Right lobe of liver (tissue), 4 donors: ENCODE data around the gene FAM3C.

ENCODE experiments used
- POLR2A ChIP-seq: fragments of 450-650 bp; IDR thresholded peaks from one replicate; pipeline ENCODE4 v1.6.1; 2017; ENCODE audit warnings: antibody characterized with exemption, mild to moderate bottlenecking
- TF ChIP-seq, protein P1 (sequence below), 4 donors: fragments of 200-600 bp in 3 of 4; fragments of 450-650 bp in 1 of 4; IDR thresholded peaks; one replicate each; pipeline versions ENCODE4 v1.5.1 to v1.8.0; 2016 to 2022; ENCODE audit warnings: antibody characterized with exemption in 4 of 4, mild to moderate bottlenecking in 2 of 4
- donor health status: DM: no; HTN: no; CAD: no.
- donor health status: DM: no; HTN: no; CAD: no.
- donor health status: DM: no; HTN: yes; CAD: no.

- TF ChIP-seq, protein P1, sequence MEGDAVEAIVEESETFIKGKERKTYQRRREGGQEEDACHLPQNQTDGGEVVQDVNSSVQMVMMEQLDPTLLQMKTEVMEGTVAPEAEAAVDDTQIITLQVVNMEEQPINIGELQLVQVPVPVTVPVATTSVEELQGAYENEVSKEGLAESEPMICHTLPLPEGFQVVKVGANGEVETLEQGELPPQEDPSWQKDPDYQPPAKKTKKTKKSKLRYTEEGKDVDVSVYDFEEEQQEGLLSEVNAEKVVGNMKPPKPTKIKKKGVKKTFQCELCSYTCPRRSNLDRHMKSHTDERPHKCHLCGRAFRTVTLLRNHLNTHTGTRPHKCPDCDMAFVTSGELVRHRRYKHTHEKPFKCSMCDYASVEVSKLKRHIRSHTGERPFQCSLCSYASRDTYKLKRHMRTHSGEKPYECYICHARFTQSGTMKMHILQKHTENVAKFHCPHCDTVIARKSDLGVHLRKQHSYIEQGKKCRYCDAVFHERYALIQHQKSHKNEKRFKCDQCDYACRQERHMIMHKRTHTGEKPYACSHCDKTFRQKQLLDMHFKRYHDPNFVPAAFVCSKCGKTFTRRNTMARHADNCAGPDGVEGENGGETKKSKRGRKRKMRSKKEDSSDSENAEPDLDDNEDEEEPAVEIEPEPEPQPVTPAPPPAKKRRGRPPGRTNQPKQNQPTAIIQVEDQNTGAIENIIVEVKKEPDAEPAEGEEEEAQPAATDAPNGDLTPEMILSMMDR (IDR thresholded peaks at IDR 0.05): no peak
- no peak for TF ChIP-seq POLR2A
Observed at GRCh38 chr7:121305109-121305508, 91.0 kb downstream of the FAM3C start.
